ENCODE measurements around the gene PCDHA4. TPM values are rescaled to one million over a fixed set of nuclear protein-coding genes. Genes with fewer than 3 reads are reported as not detected.
"Not testable (repeated sequence)": the region's sequence is repeated elsewhere in the genome, so short reads cannot be mapped to it uniquely, and the experiment has no call there.

The PCDHA4 gene
- total RNA-seq, 1 donor from 2014 or later, result 0.52 TPM

GRCh38 chr5:140834439-140835008, 27.7 kb downstream of the PCDHA4 start:
- H3K4me3 ChIP-seq (ENCODE audit: low read length in 3 of 3), result peak overlapping the region in 1 of 3 donors; percentile 23
- H3K27me3 ChIP-seq (ENCODE audit: control insufficient read depth in 3 of 3, insufficient read depth in 3 of 3, low read length in 3 of 3); H3K27ac ChIP-seq (ENCODE audit: low read depth, low read length); H3K36me3 ChIP-seq (ENCODE audit: control insufficient read depth in 3 of 3, insufficient read depth in 3 of 3, low read length in 3 of 3); H3K4me1 ChIP-seq (ENCODE audit: control insufficient read depth in 3 of 3, insufficient read depth in 3 of 3, low read length in 3 of 3); H3K9ac ChIP-seq (ENCODE audit: low read depth in 1 of 3, low read length in 3 of 3): not testable (repeated sequence)
- peaks cover 2 to 19% (median 7%) of the 10 kb centered on the region in 3 donors for H3K9me3 ChIP-seq (ENCODE audit: control insufficient read depth in 3 of 3, low read length in 3 of 3)

DNA sequence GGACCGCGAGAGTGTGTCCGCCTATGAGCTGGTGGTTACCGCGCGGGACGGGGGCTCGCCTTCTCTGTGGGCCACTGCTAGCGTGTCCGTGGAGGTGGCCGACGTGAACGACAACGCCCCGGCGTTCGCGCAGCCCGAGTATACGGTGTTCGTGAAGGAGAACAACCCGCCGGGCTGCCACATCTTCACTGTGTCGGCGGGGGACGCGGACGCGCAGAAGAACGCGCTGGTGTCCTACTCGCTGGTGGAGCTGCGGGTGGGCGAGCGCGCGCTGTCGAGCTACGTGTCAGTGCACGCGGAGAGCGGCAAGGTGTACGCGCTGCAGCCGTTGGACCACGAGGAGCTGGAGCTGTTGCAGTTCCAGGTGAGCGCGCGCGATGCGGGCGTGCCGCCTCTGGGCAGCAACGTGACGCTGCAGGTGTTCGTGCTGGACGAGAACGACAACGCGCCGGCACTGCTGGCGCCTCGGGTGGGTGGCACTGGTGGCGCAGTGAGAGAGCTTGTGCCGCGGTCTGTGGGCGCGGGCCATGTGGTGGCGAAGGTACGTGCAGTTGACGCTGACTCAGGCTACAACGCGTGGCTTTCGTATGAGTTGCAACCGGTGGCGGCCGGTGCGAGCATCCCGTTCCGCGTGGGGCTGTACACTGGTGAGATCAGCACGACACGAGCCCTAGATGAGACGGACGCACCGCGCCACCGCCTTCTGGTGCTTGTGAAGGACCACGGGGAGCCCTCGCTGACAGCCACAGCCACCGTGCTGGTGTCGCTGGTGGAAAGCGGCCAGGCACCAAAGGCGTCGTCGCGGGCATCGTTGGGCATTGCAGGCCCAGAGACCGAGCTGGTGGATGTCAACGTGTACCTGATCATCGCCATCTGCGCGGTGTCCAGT, 29.0 kb downstream of the PCDHA4 start:
- Histone ChIP-seq H3K27me3 (ENCODE audit: control insufficient read depth in 3 of 3, insufficient read depth in 3 of 3, low read length in 3 of 3) (peaks cover 0 to 4% (median 2%) of the 10 kb centered on the region in 3 donors), H3K27ac (ENCODE audit: low read depth, low read length) (no peak overlapping the region), H3K36me3 (ENCODE audit: control insufficient read depth in 3 of 3, insufficient read depth in 3 of 3, low read length in 3 of 3) (no peaks in the 10 kb centered on the region), H3K9me3 (ENCODE audit: control insufficient read depth in 3 of 3, low read length in 3 of 3) (peaks cover 3 to 16% (median 6%) of the 10 kb centered on the region in 3 donors), H3K4me3 (ENCODE audit: low read length in 3 of 3) (no peak overlapping the region), H3K4me1 (ENCODE audit: control insufficient read depth in 3 of 3, insufficient read depth in 3 of 3, low read length in 3 of 3) (no peaks in the 10 kb centered on the region), H3K9ac (ENCODE audit: low read depth in 1 of 3, low read length in 3 of 3) (no peak overlapping the region)

DNA sequence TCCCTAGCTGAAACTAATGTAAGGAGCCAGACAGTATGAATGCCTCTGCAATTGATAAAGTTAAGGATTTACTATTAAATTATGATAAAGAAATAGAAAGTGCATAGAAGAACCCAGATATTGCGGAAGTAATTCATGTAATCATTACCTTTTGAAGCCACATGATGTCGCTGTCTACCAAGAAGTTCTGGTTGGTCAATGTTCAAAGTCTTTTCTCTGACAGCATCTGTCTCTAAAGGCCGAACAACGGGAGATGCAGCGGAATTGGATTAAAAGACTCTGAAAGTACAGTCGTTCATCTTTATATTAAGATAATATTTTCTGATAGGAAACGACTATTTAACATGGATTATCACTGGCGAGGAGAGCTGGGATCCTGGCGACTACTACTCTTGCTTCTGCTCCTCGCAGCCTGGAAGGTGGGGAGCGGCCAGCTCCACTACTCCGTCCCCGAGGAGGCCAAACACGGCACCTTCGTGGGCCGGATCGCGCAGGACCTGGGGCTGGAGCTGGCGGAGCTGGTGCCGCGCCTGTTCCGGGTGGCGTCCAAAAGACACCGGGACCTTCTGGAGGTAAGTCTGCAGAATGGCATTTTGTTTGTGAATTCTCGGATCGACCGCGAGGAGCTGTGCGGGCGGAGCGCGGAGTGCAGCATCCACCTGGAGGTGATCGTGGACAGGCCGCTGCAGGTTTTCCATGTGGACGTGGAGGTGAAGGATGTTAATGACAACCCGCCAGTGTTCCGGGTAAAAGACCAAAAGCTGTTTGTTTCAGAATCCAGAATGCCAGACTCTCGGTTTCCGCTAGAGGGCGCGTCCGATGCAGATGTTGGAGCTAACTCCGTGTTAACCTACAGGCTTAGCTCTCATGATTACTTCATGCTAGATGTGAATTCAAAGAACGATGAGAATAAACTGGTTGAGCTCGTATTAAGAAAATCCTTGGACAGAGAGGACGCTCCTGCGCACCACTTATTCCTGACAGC, 34.4 kb downstream of the PCDHA4 start, which contains the start of gene PCDHA8:
PCDHA8 (plus strand) TSS at position 210 of the 985 bp plus-strand sequence; CDS start at position 345, 135 bp downstream.
- Histone ChIP-seq H3K27me3 (ENCODE audit: control insufficient read depth in 3 of 3, insufficient read depth in 3 of 3, low read length in 3 of 3) (peaks cover 0 to 2% (median 0%) of the 10 kb centered on the region in 3 donors), H3K9ac (ENCODE audit: low read depth in 1 of 3, low read length in 3 of 3) (no peak within 1 kb of the TSS), H3K4me1 (ENCODE audit: control insufficient read depth in 3 of 3, insufficient read depth in 3 of 3, low read length in 3 of 3) (no peaks in the 10 kb centered on the region), H3K36me3 (ENCODE audit: control insufficient read depth in 3 of 3, insufficient read depth in 3 of 3, low read length in 3 of 3) (no peaks in the 10 kb centered on the region), H3K9me3 (ENCODE audit: control insufficient read depth in 3 of 3, low read length in 3 of 3) (peaks cover 2 to 15% (median 3%) of the 10 kb centered on the region in 3 donors), H3K27ac (ENCODE audit: low read depth, low read length) (no peak within 1 kb of the TSS), H3K4me3 (ENCODE audit: low read length in 3 of 3) (no peak within 1 kb of the TSS)

DNA sequence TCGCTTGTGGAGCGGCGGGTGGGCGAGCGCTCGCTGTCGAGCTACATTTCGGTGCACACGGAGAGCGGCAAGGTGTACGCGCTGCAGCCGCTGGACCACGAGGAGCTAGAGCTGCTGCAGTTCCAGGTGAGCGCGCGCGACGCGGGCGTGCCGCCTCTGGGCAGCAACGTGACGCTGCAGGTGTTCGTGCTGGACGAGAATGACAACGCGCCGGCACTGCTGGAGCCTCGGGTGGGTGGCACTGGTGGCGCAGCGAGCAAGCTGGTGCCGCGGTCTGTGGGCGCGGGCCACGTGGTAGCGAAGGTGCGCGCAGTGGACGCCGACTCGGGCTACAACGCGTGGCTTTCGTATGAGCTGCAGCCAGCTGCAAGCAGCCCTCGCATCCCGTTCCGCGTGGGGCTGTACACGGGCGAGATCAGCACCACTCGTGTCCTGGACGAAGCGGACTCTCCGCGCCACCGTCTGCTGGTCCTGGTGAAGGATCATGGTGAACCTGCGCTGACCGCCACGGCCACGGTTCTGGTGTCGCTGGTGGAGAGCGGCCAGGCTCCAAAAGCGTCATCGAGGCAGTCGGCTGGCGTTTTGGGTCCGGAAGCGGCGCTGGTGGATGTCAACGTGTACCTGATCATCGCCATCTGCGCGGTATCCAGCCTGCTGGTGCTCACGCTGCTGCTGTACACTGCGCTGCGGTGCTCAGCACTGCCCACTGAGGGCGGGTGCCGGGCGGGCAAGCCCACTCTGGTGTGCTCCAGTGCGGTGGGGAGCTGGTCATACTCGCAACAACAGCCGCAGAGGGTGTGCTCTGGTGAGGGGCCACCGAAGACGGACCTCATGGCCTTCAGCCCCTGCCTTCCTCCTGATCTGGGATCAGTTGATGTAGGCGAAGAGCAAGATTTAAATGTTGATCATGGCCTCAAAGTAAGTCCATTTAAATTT, 36.2 kb downstream of the PCDHA4 start:
- Histone ChIP-seq H3K9ac (ENCODE audit: low read depth in 1 of 3, low read length in 3 of 3) (no peak overlapping the region), H3K27me3 (ENCODE audit: control insufficient read depth in 3 of 3, insufficient read depth in 3 of 3, low read length in 3 of 3) (peaks cover 0 to 5% (median 0%) of the 10 kb centered on the region in 3 donors), H3K36me3 (ENCODE audit: control insufficient read depth in 3 of 3, insufficient read depth in 3 of 3, low read length in 3 of 3) (no peaks in the 10 kb centered on the region), H3K9me3 (ENCODE audit: control insufficient read depth in 3 of 3, low read length in 3 of 3) (peaks cover 2 to 13% (median 3%) of the 10 kb centered on the region in 3 donors), H3K4me3 (ENCODE audit: low read length in 3 of 3) (no peak overlapping the region), H3K4me1 (ENCODE audit: control insufficient read depth in 3 of 3, insufficient read depth in 3 of 3, low read length in 3 of 3) (no peaks in the 10 kb centered on the region), H3K27ac (ENCODE audit: low read depth, low read length) (no peak overlapping the region)

DNA sequence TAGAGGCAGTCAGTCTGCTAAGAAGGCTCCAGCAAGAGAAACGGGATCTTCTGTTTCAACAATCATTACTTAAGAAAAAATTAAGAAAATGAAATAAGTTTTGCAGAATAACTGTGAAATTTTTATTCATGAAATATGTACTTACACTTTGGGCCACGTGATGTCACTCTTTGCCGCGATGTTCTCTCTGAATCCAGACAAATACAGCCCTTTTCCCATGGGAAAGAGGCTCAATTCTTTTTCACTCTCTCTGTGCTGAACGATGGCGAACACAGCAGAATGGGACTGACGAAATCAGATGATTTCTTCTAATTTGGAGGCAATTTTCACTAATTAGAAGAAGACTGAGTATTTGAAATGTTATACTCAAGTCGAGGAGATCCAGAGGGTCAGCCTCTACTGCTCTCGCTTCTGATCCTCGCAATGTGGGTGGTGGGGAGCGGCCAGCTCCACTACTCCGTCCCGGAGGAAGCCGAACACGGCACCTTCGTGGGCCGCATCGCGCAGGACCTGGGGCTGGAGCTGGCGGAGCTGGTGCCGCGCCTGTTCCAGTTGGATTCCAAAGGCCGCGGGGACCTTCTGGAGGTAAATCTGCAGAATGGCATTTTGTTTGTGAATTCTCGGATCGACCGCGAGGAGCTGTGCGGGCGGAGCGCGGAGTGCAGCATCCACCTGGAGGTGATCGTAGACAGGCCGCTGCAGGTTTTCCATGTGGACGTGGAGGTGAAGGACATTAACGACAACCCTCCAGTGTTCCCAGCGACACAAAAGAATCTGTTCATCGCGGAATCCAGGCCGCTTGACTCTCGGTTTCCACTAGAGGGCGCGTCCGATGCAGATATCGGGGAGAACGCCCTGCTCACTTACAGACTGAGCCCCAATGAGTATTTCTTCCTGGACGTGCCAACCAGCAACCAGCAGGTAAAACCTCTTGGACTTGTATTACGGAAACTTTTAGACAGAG, 41.6 kb downstream of the PCDHA4 start, which contains the start of gene PCDHA9:
PCDHA9 (plus strand) TSS at position 244 of the 964 bp plus-strand sequence; CDS start at position 358, 114 bp downstream.
- H3K27me3 ChIP-seq (ENCODE audit: control insufficient read depth in 3 of 3, insufficient read depth in 3 of 3, low read length in 3 of 3); H3K27ac ChIP-seq (ENCODE audit: low read depth, low read length); H3K4me1 ChIP-seq (ENCODE audit: control insufficient read depth in 3 of 3, insufficient read depth in 3 of 3, low read length in 3 of 3); H3K4me3 ChIP-seq (ENCODE audit: low read length in 3 of 3); H3K36me3 ChIP-seq (ENCODE audit: control insufficient read depth in 3 of 3, insufficient read depth in 3 of 3, low read length in 3 of 3); H3K9ac ChIP-seq (ENCODE audit: low read depth in 1 of 3, low read length in 3 of 3): not testable (repeated sequence)
- peaks cover 0 to 15% (median 0%) of the 10 kb centered on the region in 3 donors for H3K9me3 ChIP-seq (ENCODE audit: control insufficient read depth in 3 of 3, low read length in 3 of 3)

GRCh38 chr5:140849831-140850634, 43.2 kb downstream of the PCDHA4 start:
- H3K4me3 ChIP-seq (ENCODE audit: low read length in 3 of 3); H3K36me3 ChIP-seq (ENCODE audit: control insufficient read depth in 3 of 3, insufficient read depth in 3 of 3, low read length in 3 of 3); H3K27me3 ChIP-seq (ENCODE audit: control insufficient read depth in 3 of 3, insufficient read depth in 3 of 3, low read length in 3 of 3); H3K4me1 ChIP-seq (ENCODE audit: control insufficient read depth in 3 of 3, insufficient read depth in 3 of 3, low read length in 3 of 3); H3K9ac ChIP-seq (ENCODE audit: low read depth in 1 of 3, low read length in 3 of 3); H3K27ac ChIP-seq (ENCODE audit: low read depth, low read length): not testable (repeated sequence)
- H3K9me3 ChIP-seq (ENCODE audit: control insufficient read depth in 3 of 3, low read length in 3 of 3), result peaks cover 0 to 15% (median 0%) of the 10 kb centered on the region in 3 donors

GRCh38 chr5:140855772-140856674, 49.2 kb downstream of the PCDHA4 start, which contains the start of gene PCDHA10:
PCDHA10 (plus strand) TSS chr5:140855897; CDS start chr5:140856049, 152 bp downstream.
- H3K4me3 ChIP-seq (ENCODE audit: low read length in 3 of 3), result no peak within 1 kb of the TSS
- H3K4me1 ChIP-seq (ENCODE audit: control insufficient read depth in 3 of 3, insufficient read depth in 3 of 3, low read length in 3 of 3), result no peaks in the 10 kb centered on the region
- no peak within 1 kb of the TSS for H3K27ac ChIP-seq (ENCODE audit: low read depth, low read length)
- H3K9me3 ChIP-seq (ENCODE audit: control insufficient read depth in 3 of 3, low read length in 3 of 3), result peaks cover 2 to 13% (median 3%) of the 10 kb centered on the region in 3 donors
- H3K27me3 ChIP-seq (ENCODE audit: control insufficient read depth in 3 of 3, insufficient read depth in 3 of 3, low read length in 3 of 3), result no peaks in the 10 kb centered on the region
- no peak within 1 kb of the TSS for H3K9ac ChIP-seq (ENCODE audit: low read depth in 1 of 3, low read length in 3 of 3)
- H3K36me3 ChIP-seq (ENCODE audit: control insufficient read depth in 3 of 3, insufficient read depth in 3 of 3, low read length in 3 of 3), result no peaks in the 10 kb centered on the region

Measured in skeletal muscle tissue (tissue), 4 donors.